ENCODE results near the gene PDCD2.

The PDCD2 gene

GRCh38 chr6:170590725-170591124 is 6.3 kb upstream of the PDCD2 start:
- Histone ChIP-seq H3K79me2 (ENCODE audit: control insufficient read depth, low read length) (no peaks in the 10 kb centered on the region; the same call in 1 of the 2 replicates), H4K20me1 (ENCODE audit: control insufficient read depth, insufficient read depth, low read depth, low read length) (no peaks in the 10 kb centered on the region), H3K4me2 (ENCODE audit: low read length) (no peak overlapping the region), H3K36me3 (ENCODE audit: control insufficient read depth, low read length) (no peaks in the 10 kb centered on the region), H3K4me3 (ENCODE audit: low read length) (no peak overlapping the region), H3F3A (ENCODE audit: control insufficient read depth, insufficient read depth) (no peaks in the 10 kb centered on the region), H3K9me2 (replicated peaks; ENCODE audit: control insufficient read depth, low read length) (no peaks in the 10 kb centered on the region), H3K27me3 (ENCODE audit: control insufficient read depth, low read length) (no peaks in the 10 kb centered on the region), H3K4me1 (ENCODE audit: control insufficient read depth, low read length) (peaks cover 2% of the 10 kb centered on the region), H3K9me3 (ENCODE audit: control insufficient read depth, insufficient read depth, low read length) (peaks cover 3% of the 10 kb centered on the region; the same call in 1 of the 2 replicates), H3K27ac (ENCODE audit: low read depth, low read length) (no peak overlapping the region)
- TF ChIP-seq EZH2phosphoT487 (IDR thresholded peaks at IDR 0.05; ENCODE audit: borderline replicate concordance, low read length) (no peak), CTCF (IDR thresholded peaks at IDR 0.05; ENCODE audit: low read depth, low read length, poor library complexity, severe bottlenecking) (no peak)

GRCh38 chr6:170584954-170585498 is 589 bp upstream of the PDCD2 start:
- Histone ChIP-seq H4K20me1 (ENCODE audit: control insufficient read depth, insufficient read depth, low read depth, low read length) (peaks cover 5% of the 10 kb centered on the region; the same call in 1 of the 2 replicates), H3K4me1 (ENCODE audit: control insufficient read depth, low read length) (peaks cover 22% of the 10 kb centered on the region), H3K9me2 (replicated peaks; ENCODE audit: control insufficient read depth, low read length) (no peaks in the 10 kb centered on the region), H3K4me3 (ENCODE audit: low read length) (peak overlapping the region; percentile 99), H3K27ac (ENCODE audit: low read depth, low read length) (peak overlapping the region; percentile 83), H3K27me3 (ENCODE audit: control insufficient read depth, low read length) (no peaks in the 10 kb centered on the region), H3K36me3 (ENCODE audit: control insufficient read depth, low read length) (peaks cover 42% of the 10 kb centered on the region), H3K79me2 (ENCODE audit: control insufficient read depth, low read length) (peaks cover 46% of the 10 kb centered on the region), H3F3A (ENCODE audit: control insufficient read depth, insufficient read depth) (peaks cover 7% of the 10 kb centered on the region), H3K4me2 (ENCODE audit: low read length) (peak overlapping the region; percentile 73), H3K9me3 (ENCODE audit: control insufficient read depth, insufficient read depth, low read length) (no peaks in the 10 kb centered on the region)
- TF ChIP-seq EZH2phosphoT487 (IDR thresholded peaks at IDR 0.05; ENCODE audit: borderline replicate concordance, low read length) (no peak), CTCF (IDR thresholded peaks at IDR 0.05; ENCODE audit: low read depth, low read length, poor library complexity, severe bottlenecking) (no peak)

- peak overlapping the region; percentile 99 for H3K4me3 ChIP-seq (ENCODE audit: low read length)
- peak overlapping the region; percentile 83 for H3K27ac ChIP-seq (ENCODE audit: low read depth, low read length)
- H3K79me2 ChIP-seq (ENCODE audit: control insufficient read depth, low read length): peaks cover 46% of the 10 kb centered on the region
- no peaks in the 10 kb centered on the region for H3K27me3 ChIP-seq (ENCODE audit: control insufficient read depth, low read length)
- H3K4me1 ChIP-seq (ENCODE audit: control insufficient read depth, low read length): peaks cover 22% of the 10 kb centered on the region
- TF ChIP-seq EZH2phosphoT487 (IDR thresholded peaks at IDR 0.05; ENCODE audit: borderline replicate concordance, low read length): no peak
- TF ChIP-seq CTCF (IDR thresholded peaks at IDR 0.05; ENCODE audit: low read depth, low read length, poor library complexity, severe bottlenecking): peak; percentile 18
- H3F3A ChIP-seq (ENCODE audit: control insufficient read depth, insufficient read depth): peaks cover 14% of the 10 kb centered on the region
- peak overlapping the region; percentile 76 for H3K4me2 ChIP-seq (ENCODE audit: low read length)
- H4K20me1 ChIP-seq (ENCODE audit: control insufficient read depth, insufficient read depth, low read depth, low read length): peaks cover 5% of the 10 kb centered on the region; the same call in 1 of the 2 replicates
- H3K9me3 ChIP-seq (ENCODE audit: control insufficient read depth, insufficient read depth, low read length): no peaks in the 10 kb centered on the region
- no peaks in the 10 kb centered on the region for H3K9me2 ChIP-seq (replicated peaks; ENCODE audit: control insufficient read depth, low read length)
- H3K36me3 ChIP-seq (ENCODE audit: control insufficient read depth, low read length): peaks cover 54% of the 10 kb centered on the region
Measured at GRCh38 chr6:170583756-170584180, 669 bp downstream of the PDCD2 start.

All from DOHH2 (cell line).